Hepatocyte (in vitro differentiated cells): ENCODE results near the gene MED16. TPM values are rescaled to one million over a fixed set of nuclear protein-coding genes. Genes with fewer than 3 reads are reported as not detected.

Experiments
- DNase-seq: peaks from one replicate; pipeline ENCODE4 v3.0.0-alpha.2; 2016; ENCODE audit warnings: low spot score
- H2AFZ ChIP-seq: fragments of 200-600 bp; sonication (generic); 2 replicates; pipeline ENCODE4 v1.6.0; 2016; ENCODE audit warnings: antibody characterized with exemption, mild to moderate bottlenecking
- H3K27ac ChIP-seq: fragments of 200-600 bp; sonication (generic); 2 replicates; pipeline ENCODE4 v1.5.1; 2016; ENCODE audit warnings: mild to moderate bottlenecking
- H3K27me3 ChIP-seq: fragments of 200-600 bp; sonication (generic); 2 replicates; pipeline ENCODE4 v1.6.1; 2016
- H3K36me3 ChIP-seq: fragments of 200-600 bp; sonication (generic); replicated peaks from 2 replicates; pipeline ENCODE4 v1.5.1; 2016; ENCODE audit warnings: low read depth; ENCODE audit not compliant: insufficient read depth
- H3K4me1 ChIP-seq: fragments of 200-600 bp; sonication (generic); 2 replicates; pipeline ENCODE4 v1.5.1; 2016; ENCODE audit warnings: mild to moderate bottlenecking, moderate library complexity; ENCODE audit not compliant: insufficient read depth
- H3K4me2 ChIP-seq: fragments of 200-600 bp; sonication (generic); 2 replicates; pipeline ENCODE4 v1.6.0; 2016
- H3K4me3 ChIP-seq: fragments of 200-600 bp; sonication (generic); 2 replicates; pipeline ENCODE4 v1.5.1; 2016; ENCODE audit warnings: mild to moderate bottlenecking
- H3K79me2 ChIP-seq: fragments of 200-600 bp; sonication (generic); 2 replicates; pipeline ENCODE4 v1.6.0; 2017; ENCODE audit warnings: mild to moderate bottlenecking
- H3K9me2 ChIP-seq: fragments of 200-600 bp; sonication (generic); replicated peaks from 2 replicates; pipeline ENCODE4 v1.6.0; 2017; ENCODE audit warnings: mild to moderate bottlenecking; ENCODE audit not compliant: insufficient read depth
- H3K9me3 ChIP-seq: fragments of 200-600 bp; sonication (generic); 2 replicates; pipeline ENCODE4 v1.5.1; 2016; ENCODE audit warnings: low read depth, mild to moderate bottlenecking
- H4K20me1 ChIP-seq: fragments of 200-600 bp; sonication (generic); 2 replicates; pipeline ENCODE4 v1.6.0; 2016; ENCODE audit warnings: mild to moderate bottlenecking; ENCODE audit not compliant: insufficient read depth, poor library complexity, severe bottlenecking
- EZH2 ChIP-seq: fragments of 200-600 bp; sonication (generic); IDR thresholded peaks from 2 replicates; pipeline ENCODE4 v1.6.1; 2016; ENCODE audit warnings: antibody characterized with exemption, mild to moderate bottlenecking, borderline replicate concordance
- EZH2phosphoT487 ChIP-seq: fragments of 200-600 bp; sonication (generic); IDR thresholded peaks from one replicate; pipeline ENCODE4 v1.6.1; 2018; ENCODE audit warnings: antibody characterized with exemption, mild to moderate bottlenecking, low read depth, moderate library complexity; ENCODE audit not compliant: unreplicated experiment, severe bottlenecking
- WGBS: methylation state at CpG from one replicate; pipeline ENCODE4 v1.1.6; 2016; ENCODE audit warnings: low lambda C conversion rate; ENCODE audit errors: missing lambda C conversion rate; 5-methylcytosine and 5-hydroxymethylcytosine counted together
- polyA plus RNA-seq: library from polyadenylated mRNA; unstranded; fragments of >200 nt; fragmentation: Nextera tagmentation; extraction: Ambion mirVana; gene quantifications from 2 replicates; pipeline ENCODE4 v1.2.1, GENCODE V29; 2016
- total RNA-seq: library from RNA; depleted of rRNA; stranded (reverse); fragments of >200 nt; gene quantifications from 2 replicates; pipeline ENCODE4 v1.2.3, GENCODE V29; 2014
- TF ChIP-seq, protein P1 (sequence below): fragments of 200-600 bp; sonication (generic); IDR thresholded peaks from 2 replicates; pipeline ENCODE4 v1.5.1; 2016; ENCODE audit warnings: antibody characterized with exemption, mild to moderate bottlenecking; ENCODE audit not compliant: poor library complexity

The MED16 gene
- total and polyA plus RNA-seq, 2 experiments from 2014 or later = 32.1 to 80.9 TPM

DNA sequence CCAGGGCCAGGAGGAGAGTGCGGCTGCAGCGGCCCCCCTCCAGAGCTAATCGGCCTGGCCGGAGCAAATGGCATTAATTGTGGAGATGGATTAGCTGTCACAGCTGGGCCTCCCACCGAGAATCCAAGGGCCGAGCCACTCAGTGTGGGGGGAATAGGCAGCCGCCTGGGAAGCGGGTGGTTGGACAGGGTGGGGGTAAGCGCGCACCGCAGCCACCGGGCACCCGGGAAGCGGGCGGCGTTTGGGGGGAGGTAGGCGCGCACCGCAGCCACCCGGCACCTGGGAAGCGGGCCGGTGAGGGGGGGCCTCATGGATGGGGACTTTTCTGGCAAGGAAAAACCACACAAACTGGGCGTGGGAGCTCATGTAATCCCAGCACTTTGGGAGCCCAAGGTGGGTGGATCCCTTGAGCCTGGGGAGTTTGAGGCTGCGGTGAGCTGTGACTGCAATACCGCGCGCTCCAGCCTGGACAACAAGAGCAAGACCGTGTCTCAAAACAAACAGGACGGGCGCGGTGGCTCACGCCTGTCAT, 10.3 kb upstream of the MED16 start:
- H3K36me3 ChIP-seq = no peaks in the 10 kb centered on the region

DNA sequence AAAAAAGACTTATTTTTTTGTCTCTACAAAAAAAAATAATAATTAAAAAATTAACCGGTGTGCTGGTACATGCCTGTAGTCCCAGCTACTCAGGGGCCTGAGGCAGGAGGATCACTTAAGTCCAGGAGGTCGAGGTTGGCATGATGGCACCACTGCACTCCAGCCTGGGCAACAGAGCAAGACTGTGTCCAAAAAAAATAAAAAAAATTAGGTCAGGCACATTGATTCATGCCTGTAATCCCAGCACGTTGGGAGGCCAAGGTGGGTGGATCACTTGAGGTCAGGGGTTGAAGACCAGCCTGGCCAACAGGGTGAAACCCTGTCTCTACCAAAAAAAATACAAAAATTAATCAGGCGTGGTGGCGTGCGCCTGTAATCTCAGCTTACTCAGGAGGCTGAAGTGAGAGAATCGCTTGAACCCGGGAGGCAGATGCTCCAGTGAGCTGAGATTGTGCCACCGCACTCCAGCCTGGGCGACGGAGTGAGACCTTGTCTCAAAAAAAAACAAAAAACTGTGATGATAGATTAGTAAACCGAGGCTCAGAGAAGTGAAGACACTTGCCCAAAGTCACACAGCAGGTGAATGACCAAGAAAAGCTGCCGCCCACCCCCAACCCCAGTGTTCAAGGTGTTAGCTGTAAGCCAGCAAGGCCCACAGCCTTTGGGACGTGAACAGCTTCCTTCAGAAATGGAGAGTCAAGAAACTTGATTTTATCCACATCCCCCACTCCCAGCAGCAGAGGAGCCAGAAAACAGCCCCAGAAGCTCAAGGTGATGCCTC, 9.6 kb upstream of the MED16 start:
- Histone ChIP-seq H2AFZ (no peak overlapping the region), H3K79me2 (peaks cover 41% of the 10 kb centered on the region), H3K9me2 (no peaks in the 10 kb centered on the region), H4K20me1 (peaks cover 27% of the 10 kb centered on the region), H3K9me3 (no peaks in the 10 kb centered on the region), H3K4me2 (no peak overlapping the region), H3K4me3 (no peak overlapping the region), H3K27ac (no peak overlapping the region), H3K4me1 (no peaks in the 10 kb centered on the region), H3K36me3 (no peaks in the 10 kb centered on the region), H3K27me3 (no peaks in the 10 kb centered on the region)
- TF ChIP-seq, protein P1, sequence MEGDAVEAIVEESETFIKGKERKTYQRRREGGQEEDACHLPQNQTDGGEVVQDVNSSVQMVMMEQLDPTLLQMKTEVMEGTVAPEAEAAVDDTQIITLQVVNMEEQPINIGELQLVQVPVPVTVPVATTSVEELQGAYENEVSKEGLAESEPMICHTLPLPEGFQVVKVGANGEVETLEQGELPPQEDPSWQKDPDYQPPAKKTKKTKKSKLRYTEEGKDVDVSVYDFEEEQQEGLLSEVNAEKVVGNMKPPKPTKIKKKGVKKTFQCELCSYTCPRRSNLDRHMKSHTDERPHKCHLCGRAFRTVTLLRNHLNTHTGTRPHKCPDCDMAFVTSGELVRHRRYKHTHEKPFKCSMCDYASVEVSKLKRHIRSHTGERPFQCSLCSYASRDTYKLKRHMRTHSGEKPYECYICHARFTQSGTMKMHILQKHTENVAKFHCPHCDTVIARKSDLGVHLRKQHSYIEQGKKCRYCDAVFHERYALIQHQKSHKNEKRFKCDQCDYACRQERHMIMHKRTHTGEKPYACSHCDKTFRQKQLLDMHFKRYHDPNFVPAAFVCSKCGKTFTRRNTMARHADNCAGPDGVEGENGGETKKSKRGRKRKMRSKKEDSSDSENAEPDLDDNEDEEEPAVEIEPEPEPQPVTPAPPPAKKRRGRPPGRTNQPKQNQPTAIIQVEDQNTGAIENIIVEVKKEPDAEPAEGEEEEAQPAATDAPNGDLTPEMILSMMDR = no peak
- TF ChIP-seq EZH2phosphoT487 (no peak), EZH2 (no peak)
- no peak for DNase-seq
- 94% methylated on average over 14 of the region's 14 CpGs for WGBS

More for the DNA sequence above, 10.3 kb upstream of the MED16 start:
- H2AFZ ChIP-seq = no peak overlapping the region
- peaks cover 48% of the 10 kb centered on the region for H3K79me2 ChIP-seq
- peaks cover 27% of the 10 kb centered on the region for H4K20me1 ChIP-seq
- H3K4me3 ChIP-seq = no peak overlapping the region
- TF ChIP-seq, protein P1 = no peak
- TF ChIP-seq EZH2phosphoT487 (no peak), EZH2 (no peak)
- 66% methylated on average over 28 of the region's 32 CpGs for WGBS
- no peaks in the 10 kb centered on the region for H3K4me1 ChIP-seq
- H3K27ac ChIP-seq = no peak overlapping the region
- H3K9me2 ChIP-seq = no peaks in the 10 kb centered on the region
- no peak overlapping the region for H3K4me2 ChIP-seq
- H3K27me3 ChIP-seq = no peaks in the 10 kb centered on the region
- DNase-seq = no peak
- H3K9me3 ChIP-seq = no peaks in the 10 kb centered on the region

DNA sequence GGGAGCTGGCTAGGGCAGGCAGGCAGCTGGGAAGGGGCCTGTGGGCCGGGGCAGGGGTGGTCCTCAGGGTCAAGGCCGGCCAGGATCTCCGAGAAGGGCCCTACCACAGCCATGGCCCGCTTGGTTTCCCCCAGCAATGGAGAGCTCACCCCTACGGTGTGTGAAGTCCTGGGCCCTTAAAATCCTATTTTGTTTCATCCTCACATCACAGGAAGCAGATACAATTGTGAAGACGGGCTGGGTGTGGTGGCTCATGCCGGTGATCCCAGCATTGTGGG, 9.0 kb upstream of the MED16 start:
- 91% methylated on average over 7 of the region's 7 CpGs for WGBS
- H3K9me3 ChIP-seq = no peaks in the 10 kb centered on the region
- no peak overlapping the region for H3K4me2 ChIP-seq
- H3K36me3 ChIP-seq = no peaks in the 10 kb centered on the region
- DNase-seq = no peak
- TF ChIP-seq EZH2phosphoT487 (no peak), EZH2 (no peak)
- TF ChIP-seq, protein P1 = no peak
- peaks cover 27% of the 10 kb centered on the region for H4K20me1 ChIP-seq
- H3K4me1 ChIP-seq = no peaks in the 10 kb centered on the region
- no peaks in the 10 kb centered on the region for H3K9me2 ChIP-seq
- no peaks in the 10 kb centered on the region for H3K27me3 ChIP-seq
- no peak overlapping the region for H3K4me3 ChIP-seq
- H3K79me2 ChIP-seq = peaks cover 35% of the 10 kb centered on the region
- H3K27ac ChIP-seq = no peak overlapping the region
- H2AFZ ChIP-seq = no peak overlapping the region
